ENCODE data around the gene CTBP1.

DNA sequence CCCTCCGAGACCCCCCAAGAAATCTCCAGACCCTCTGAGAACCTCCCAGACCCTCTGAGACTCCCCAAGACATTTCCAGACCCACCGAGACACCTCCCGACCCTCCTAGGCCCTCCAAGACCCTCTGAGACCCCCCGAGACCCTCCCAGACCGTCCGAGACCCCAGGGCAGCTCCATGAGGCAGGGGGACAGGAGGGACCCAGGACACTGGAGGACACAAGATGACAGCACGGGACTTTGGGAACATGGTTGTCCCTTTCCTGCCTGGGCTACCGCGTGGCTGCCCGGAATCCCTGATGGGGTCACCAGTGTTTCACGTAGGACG is 10.3 kb downstream of the CTBP1 start:
- TF ChIP-seq, protein P1, sequence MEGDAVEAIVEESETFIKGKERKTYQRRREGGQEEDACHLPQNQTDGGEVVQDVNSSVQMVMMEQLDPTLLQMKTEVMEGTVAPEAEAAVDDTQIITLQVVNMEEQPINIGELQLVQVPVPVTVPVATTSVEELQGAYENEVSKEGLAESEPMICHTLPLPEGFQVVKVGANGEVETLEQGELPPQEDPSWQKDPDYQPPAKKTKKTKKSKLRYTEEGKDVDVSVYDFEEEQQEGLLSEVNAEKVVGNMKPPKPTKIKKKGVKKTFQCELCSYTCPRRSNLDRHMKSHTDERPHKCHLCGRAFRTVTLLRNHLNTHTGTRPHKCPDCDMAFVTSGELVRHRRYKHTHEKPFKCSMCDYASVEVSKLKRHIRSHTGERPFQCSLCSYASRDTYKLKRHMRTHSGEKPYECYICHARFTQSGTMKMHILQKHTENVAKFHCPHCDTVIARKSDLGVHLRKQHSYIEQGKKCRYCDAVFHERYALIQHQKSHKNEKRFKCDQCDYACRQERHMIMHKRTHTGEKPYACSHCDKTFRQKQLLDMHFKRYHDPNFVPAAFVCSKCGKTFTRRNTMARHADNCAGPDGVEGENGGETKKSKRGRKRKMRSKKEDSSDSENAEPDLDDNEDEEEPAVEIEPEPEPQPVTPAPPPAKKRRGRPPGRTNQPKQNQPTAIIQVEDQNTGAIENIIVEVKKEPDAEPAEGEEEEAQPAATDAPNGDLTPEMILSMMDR (IDR thresholded peaks at IDR 0.05): no peak
- no peak for TF ChIP-seq POLR2A (IDR thresholded peaks at IDR 0.05)

Data from breast epithelium (tissue), 3 donors.